PFSK-1 (cell line): ENCODE measurements around the gene TINAG.

Experiments
- FOXP2 ChIP-seq: optimal IDR thresholded peaks from 2 replicates; pipeline ENCODE3; 2011; ENCODE audit warnings: borderline replicate concordance, control low read depth, inconsistent platforms; ENCODE audit not compliant: insufficient read depth; ENCODE audit errors: extremely low read length, extremely low read depth
- POLR2AphosphoS5 ChIP-seq: IDR thresholded peaks from 2 replicates; pipeline ENCODE4 v1.6.1; 2012; ENCODE audit warnings: low read depth, mild to moderate bottlenecking, control low read depth, low read length, moderate library complexity
- REST ChIP-seq, 2 experiments: IDR thresholded peaks; 2 replicates each; pipeline versions ENCODE4 v1.6.1 to v1.8.0; 2011 to 2012; ENCODE audit warnings: low read depth in 2 of 2, low read length in 2 of 2, control low read depth in 1 of 2, inconsistent platforms in 1 of 2, mild to moderate bottlenecking in 1 of 2, moderate library complexity in 1 of 2; ENCODE audit not compliant: insufficient read depth in 1 of 2
- SIN3A ChIP-seq: IDR thresholded peaks from 2 replicates; pipeline ENCODE4 v1.6.1; 2012; ENCODE audit warnings: mild to moderate bottlenecking, low read length, moderate library complexity, borderline replicate concordance; ENCODE audit not compliant: insufficient read depth
- TAF1 ChIP-seq: IDR thresholded peaks from 2 replicates; pipeline ENCODE4 v1.6.1; 2012; ENCODE audit warnings: low read length, control low read depth, borderline replicate concordance; ENCODE audit not compliant: insufficient read depth

DNA sequence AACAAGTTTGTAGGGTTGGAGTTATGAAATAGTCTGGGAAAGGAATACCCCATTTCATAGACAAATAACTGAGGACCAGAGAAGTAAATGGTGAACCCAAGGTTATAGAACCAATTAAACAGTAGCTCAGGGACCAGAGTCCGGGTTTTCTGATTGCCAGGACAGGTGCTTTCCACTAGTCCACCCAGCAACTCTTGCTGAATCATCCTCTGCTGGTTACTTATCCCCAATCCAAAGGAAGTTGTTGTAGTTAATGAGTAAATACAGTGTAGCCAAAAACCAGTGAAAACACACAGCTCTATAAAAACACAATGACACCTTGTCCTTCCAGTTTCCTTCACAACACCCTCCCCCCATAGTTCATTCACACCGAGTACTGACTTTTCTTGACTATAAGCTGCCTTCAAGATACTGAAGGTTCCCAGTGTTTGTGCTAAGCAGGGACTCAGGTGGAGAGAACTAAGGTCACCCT lies 766 bp upstream of the TINAG start:
- TF ChIP-seq POLR2AphosphoS5 = no peak
- no peak for TF ChIP-seq REST (IDR thresholded peaks at IDR 0.05; ENCODE audit: insufficient read depth in 1 of 2, low read depth in 2 of 2, low read length in 2 of 2)
- TF ChIP-seq TAF1 = no peak
- no peak for TF ChIP-seq FOXP2
- TF ChIP-seq SIN3A = no peak
